Stimulated activated CD4-positive, alpha-beta T cell treated with anti-CD3 and anti-CD28 coated beads, Interleukin-1b, Interleukin-23, amount 100 ng/mL, for 4 hours (primary cell): Measurements from ENCODE around the gene C1orf146.
"Not testable (repeated sequence)": the region's sequence is repeated elsewhere in the genome, so short reads cannot be mapped to it uniquely, and the experiment has no call there.

Experiments used
- DNase-seq, 2 donors: peaks; one replicate each; pipeline ENCODE4 v3.0.0-alpha.2; 2020; ENCODE audit warnings: low read depth in 2 of 2

Gene C1orf146

DNA sequence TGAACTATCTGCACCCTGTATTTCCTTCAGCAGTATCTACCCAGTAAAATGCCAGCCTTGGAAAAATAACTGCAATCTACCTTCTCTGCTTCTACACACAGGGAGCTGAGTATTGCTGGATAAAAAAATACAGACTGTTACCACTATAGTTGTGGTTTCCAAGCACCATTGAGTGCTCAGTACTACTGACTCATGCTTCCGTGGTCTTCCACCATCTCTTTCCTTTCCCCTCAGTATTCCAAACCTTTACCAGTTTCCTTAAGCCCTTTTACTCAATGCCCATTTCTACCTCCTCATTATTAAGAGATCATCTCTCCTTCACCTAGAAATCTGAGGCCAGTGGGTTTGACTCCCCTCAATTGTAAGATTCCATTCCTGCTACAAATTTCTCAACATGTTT is 57.2 kb downstream of the C1orf146 start:
- no peak for DNase-seq

DNA sequence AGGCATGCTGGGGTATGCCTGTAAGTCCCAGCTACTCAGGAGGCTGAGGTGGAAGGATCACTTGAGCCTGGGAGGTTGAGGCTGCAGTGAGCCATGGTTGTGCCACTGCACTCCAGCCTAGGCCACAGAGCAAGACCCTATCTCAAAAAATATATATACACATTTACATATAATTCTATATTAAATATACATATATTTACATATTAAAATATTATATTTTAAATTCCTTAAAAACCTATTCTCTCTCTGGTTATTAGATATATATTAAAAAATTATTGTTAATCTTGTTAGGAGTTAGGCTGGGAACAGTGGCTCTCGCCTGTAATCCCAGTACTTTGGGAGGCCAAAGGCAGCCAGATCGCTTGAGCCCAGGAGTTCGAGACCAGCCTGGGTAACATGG is 58.4 kb downstream of the C1orf146 start:
- no peak for DNase-seq

DNA sequence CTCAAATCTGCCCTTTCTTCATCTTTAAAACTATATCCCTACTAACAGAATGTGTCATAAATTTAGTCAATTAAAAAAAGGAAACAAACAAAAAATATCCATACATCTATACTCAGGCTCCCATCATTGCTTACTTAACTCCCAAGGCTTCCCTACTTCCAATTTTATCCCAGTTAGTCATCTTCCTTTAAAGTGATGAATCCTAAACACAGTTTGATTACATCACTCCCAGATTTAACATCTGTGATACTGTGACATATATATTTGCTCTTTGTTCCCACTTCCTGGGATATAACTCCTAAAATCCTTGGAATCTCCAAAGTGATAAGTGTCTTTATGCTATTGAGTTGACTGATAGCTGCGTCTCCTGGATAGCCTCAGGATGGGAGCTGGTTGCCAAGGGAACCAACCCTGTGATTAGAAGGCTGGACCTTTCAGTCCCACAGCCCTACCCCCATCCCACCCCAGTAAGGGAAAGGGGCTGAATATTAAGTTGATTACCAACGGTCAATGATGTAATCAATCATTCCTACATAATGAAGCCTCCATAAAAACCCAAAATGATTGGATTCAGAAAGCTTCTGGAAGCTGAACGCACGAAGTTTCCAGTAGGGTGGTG is 59.5 kb downstream of the C1orf146 start:
- no peak for DNase-seq

DNA sequence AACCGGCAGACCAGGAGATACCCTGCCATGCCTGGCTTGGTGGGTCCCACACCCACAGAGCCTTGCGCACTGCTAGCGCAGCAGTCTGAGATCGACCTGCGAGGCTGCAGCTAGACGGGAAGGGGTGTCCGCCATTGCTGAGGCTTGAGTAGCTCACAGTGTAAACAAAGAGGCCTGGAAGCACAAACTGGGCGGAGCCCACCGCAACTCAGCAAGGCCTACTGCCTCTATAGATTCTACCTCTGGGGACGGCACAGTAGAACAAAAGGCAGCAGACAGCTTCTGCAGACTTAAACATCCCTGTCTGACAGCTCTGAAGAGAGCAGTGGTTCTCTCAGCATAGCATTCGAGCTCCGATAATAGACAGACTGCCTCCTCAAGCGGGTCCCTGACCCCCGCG is 62.1 kb downstream of the C1orf146 start:
- DNase-seq, result not testable (repeated sequence)

DNA sequence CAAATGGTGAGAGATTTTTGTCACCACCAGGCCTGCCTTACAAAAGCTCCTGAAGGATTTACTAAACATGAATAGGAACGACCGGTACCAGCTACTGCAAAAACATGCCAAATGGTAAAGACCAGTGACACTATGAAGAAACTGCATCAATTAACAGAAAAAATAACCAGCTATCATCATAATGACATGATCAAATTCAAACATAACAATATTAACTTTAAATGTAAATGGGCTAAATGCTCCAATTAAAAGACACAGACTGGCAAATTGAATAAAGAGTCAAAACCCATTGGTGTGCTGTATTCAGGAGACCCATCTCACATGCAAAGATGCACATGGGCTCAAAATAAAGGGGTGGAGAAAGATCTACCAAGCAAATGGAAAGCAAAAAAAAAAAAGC is 63.7 kb downstream of the C1orf146 start:
- DNase-seq, result not testable (repeated sequence)

DNA sequence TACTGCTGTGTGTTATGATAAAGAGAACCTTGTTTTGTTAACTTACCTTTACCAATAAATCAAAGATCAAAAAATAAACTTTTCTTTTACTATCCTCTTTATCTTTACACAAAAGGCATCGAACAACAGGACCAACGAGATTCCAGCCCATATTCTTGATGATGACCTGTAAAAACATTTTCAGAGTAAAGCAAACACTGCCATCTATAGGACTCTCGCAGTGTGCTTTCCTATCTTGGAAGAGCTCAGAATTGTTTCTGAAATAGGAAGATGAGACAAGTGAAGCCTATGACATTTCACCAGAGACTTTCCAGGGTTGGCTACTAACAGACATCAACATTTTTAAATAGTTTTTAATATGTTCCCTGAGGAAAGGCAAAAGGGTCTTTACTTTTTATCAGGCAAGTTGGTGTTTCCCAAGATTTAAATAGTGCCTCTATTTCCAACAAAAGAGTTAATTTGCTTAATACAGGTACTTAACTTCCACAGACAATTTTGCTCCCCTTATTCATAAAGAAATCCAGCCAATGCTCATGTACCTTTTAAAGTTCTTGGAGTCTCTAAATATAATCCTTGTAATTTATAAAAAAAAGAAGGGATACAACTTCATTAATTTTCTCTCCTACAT is 73.8 kb downstream of the C1orf146 start:
- no peak for DNase-seq
